Measurements from ENCODE around the gene UBXN6.

The UBXN6 gene

DNA sequence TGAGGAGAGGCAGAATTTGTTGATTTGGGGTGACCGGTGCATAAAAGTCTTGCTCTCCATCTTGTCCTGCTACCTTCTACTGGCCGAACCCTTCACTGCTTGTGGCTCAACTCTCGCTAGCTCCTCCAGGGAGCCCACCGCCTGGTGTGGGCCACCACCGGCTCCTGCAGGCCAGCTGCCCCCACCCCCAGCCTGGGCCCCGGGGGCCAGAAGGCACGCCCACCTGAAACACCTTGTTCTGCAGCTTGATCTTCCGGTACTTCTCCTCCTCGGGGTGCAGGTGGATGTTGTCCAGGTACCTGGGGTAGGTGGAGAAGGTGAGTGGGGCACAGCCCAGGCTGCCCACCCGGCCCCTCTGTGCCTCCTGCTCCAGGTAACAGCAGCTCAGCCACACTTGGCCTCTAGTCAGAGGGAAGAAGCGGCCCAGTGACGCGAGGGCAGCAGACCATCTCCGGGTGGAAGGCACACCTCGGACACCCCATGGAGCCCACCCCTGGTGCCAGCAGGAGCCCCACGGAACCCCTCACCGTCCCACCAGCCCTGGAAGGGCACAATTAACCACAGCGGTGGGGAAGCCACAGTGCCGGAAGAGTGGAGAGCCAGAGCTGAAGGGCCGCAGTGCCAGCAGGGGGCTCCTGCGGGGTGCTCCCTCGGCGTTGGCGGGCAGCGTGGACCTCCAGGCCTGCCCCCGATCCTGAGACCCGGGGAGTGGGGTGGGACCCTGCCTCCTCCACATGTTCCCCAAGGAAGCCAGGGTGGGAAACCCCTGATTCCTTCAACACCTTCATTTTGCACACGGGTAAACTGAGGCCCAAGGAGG lies 10.1 kb downstream of the UBXN6 start:
- CTCF ChIA-PET: interaction anchor here (0.6 kb wide), 1 partner anchor 9 kb away, joined by 3 read pairs; no protein-coding TSS in a partner anchor
- DNase-seq (ENCODE audit: low read depth, low spot score): no peak
- POLR2A ChIA-PET: interaction anchor here (0.7 kb wide), 1 partner anchor 9 kb away, joined by 4 read pairs; no protein-coding TSS in a partner anchor
- H3K4me3 ChIP-seq (ENCODE audit: low read depth, low read length): no peak overlapping the region
- TF ChIP-seq, protein P1, sequence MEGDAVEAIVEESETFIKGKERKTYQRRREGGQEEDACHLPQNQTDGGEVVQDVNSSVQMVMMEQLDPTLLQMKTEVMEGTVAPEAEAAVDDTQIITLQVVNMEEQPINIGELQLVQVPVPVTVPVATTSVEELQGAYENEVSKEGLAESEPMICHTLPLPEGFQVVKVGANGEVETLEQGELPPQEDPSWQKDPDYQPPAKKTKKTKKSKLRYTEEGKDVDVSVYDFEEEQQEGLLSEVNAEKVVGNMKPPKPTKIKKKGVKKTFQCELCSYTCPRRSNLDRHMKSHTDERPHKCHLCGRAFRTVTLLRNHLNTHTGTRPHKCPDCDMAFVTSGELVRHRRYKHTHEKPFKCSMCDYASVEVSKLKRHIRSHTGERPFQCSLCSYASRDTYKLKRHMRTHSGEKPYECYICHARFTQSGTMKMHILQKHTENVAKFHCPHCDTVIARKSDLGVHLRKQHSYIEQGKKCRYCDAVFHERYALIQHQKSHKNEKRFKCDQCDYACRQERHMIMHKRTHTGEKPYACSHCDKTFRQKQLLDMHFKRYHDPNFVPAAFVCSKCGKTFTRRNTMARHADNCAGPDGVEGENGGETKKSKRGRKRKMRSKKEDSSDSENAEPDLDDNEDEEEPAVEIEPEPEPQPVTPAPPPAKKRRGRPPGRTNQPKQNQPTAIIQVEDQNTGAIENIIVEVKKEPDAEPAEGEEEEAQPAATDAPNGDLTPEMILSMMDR (IDR thresholded peaks at IDR 0.05; ENCODE audit: insufficient read depth, low read length, missing control alignments): no peak

DNA sequence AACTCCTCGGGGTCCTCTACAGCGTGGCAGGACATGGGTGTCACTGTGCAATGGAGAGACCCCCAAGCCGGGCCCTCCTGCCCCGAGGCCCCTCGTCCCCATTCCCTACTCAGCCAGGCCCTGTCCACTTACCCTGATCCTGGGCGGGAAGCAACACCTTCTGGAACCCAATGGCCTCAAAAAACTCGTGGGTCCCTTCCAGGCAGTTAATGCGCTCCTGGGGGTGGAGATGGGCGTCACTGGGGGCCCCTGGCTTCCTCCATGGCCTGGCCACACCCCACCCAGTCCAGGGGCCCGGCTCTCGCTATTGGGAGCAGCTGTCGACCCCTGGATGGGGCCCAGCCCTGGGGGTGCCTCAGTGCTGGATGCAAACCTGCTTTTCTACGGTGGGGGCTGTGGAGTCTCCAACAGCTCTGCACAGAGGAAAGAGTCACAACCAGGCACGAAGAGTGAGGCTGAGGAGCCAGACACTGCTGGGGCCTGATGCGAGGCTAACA lies 10.8 kb downstream of the UBXN6 start:
- no peak overlapping the region for H3K4me3 ChIP-seq (ENCODE audit: low read depth, low read length)
- CTCF ChIA-PET: no interaction called here
- no peak for DNase-seq (ENCODE audit: low read depth, low spot score)
- POLR2A ChIA-PET: interaction anchor here (0.7 kb wide), 1 partner anchor 10 kb away, joined by 4 read pairs; no protein-coding TSS in a partner anchor
- TF ChIP-seq, protein P1 (IDR thresholded peaks at IDR 0.05; ENCODE audit: insufficient read depth, low read length, missing control alignments): no peak

GRCh38 chr19:4445963-4446703 lies 11.5 kb downstream of the UBXN6 start:
- TF ChIP-seq, protein P1 (IDR thresholded peaks at IDR 0.05; ENCODE audit: insufficient read depth, low read length, missing control alignments): no peak
- no peak for DNase-seq (ENCODE audit: low read depth, low spot score)
- ChIA-PET CTCF (interaction anchor here (1.3 kb wide), 1 partner anchor 9 kb away, joined by 4 read pairs; no protein-coding TSS in a partner anchor), POLR2A (interaction anchor here (2.7 kb wide), 1 partner anchor 7 kb away, joined by 7 read pairs; no protein-coding TSS in a partner anchor)
- H3K4me3 ChIP-seq (ENCODE audit: low read depth, low read length): no peak overlapping the region

DNA sequence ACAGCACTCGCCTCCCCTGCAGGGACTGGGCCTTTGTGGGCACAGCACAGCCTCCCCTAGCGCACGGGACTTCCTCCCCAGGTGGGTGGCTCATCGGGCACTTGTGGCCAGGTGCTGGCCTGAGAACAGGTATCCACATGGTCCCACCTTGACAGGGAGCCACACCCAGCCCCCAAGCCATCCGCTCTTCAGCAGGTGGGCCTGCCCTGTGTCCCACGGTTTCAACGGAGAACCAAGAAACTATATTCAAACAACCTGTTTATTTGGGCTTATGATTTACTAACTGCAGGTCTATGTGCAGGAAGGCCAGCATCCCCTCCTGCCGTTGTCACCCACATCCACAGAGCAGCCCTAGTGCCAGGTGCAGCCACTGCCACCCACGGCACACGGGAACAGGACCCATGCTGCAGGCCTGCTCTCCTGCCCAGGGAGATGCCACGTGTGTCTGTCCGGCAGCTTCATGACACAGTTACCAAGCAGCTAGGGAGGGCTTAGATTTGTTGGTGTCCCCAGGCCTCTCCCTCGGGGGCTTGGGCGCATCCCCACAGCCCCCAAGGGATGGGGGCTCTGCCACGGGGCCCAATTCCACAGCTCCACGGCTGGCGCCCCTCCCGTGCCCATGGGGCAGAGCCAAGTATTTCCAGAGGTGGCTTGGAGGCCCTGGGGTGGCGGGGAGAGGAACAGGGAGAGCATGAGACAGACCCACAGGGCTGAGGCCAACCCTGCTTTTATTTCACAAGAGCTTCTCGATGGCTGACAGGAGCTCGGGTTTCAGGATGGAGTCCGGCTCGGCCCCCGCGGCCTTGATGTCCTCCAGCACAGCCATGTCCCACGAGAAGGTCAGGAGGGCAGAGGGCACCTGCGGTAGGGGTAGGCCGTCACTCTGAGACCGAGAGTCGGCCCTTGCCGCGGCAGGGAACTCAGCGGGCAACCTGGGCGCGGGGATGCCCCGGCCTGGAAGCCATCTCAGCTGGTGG lies 12.5 kb downstream of the UBXN6 start:
- TF ChIP-seq, protein P1 (IDR thresholded peaks at IDR 0.05; ENCODE audit: insufficient read depth, low read length, missing control alignments): no peak
- ChIA-PET POLR2A (interaction anchor here (2.7 kb wide), 1 partner anchor 8 kb away, joined by 7 read pairs; no protein-coding TSS in a partner anchor), CTCF (interaction anchor here (1.3 to 1.5 kb wide), 2 partner anchors 8 to 10 kb away, joined by 3 to 4 read pairs; no protein-coding TSS in a partner anchor)

GRCh38 chr19:4443966-4444764 lies 13.4 kb downstream of the UBXN6 start:
- TF ChIP-seq, protein P1 (IDR thresholded peaks at IDR 0.05; ENCODE audit: insufficient read depth, low read length, missing control alignments): no peak
- no peak overlapping the region for H3K4me3 ChIP-seq (ENCODE audit: low read depth, low read length)
- DNase-seq (ENCODE audit: low read depth, low spot score): no peak
- POLR2A ChIA-PET: interaction anchor here (2.7 kb wide), 1 partner anchor 9 kb away, joined by 7 read pairs; no protein-coding TSS in a partner anchor
- CTCF ChIA-PET: interaction anchor here (1.4 to 1.5 kb wide), 2 partner anchors 9 to 44 kb away, joined by 3 to 4 read pairs; partner anchors contain the start of gene SH3GL1

More for the DNA sequence above, 12.5 kb downstream of the UBXN6 start:
- DNase-seq (ENCODE audit: low read depth, low spot score): no peak
- H3K4me3 ChIP-seq (ENCODE audit: low read depth, low read length): no peak overlapping the region
